H1 (cell line): ENCODE measurements around the gene TMEM255B. TPM values are rescaled to one million over a fixed set of nuclear protein-coding genes. Genes with fewer than 3 reads are reported as not detected.

ENCODE experiments used
- CTCF ChIA-PET: fragments of 300-600 bp; sonication (Branson Sonifier 250); formaldehyde crosslinking; loops from one replicate; lab custom pipeline; 2021; ENCODE audit not compliant: partially characterized antibody; lab: Charles Lee
- POLR2A ChIA-PET: fragments of 300-600 bp; sonication (Branson Sonifier 250); formaldehyde crosslinking; loops from one replicate; lab custom pipeline; 2021; ENCODE audit warnings: inconsistent platforms; ENCODE audit not compliant: partially characterized antibody; lab: Charles Lee
- DNase-seq, 2 experiments: peaks; one replicate each; pipeline versions ENCODE4 v3.0.0 to v3.0.0-alpha.2; 2010 to 2022; ENCODE audit warnings: low spot score in 2 of 2, low read depth in 1 of 2, mixed read lengths in 1 of 2
- FAIRE-seq: peaks from 2 replicates; lab custom pipeline; 2011; peaks lifted over from hg19 to GRCh38; lab: Jason Lieb, UNC
- H2AFZ ChIP-seq: 2 replicates; pipeline ENCODE4 v1.8.1; 2012; ENCODE audit warnings: low read length, inconsistent platforms
- H2AK5ac ChIP-seq: 2 replicates; pipeline ENCODE4 v1.6.1; 2013; ENCODE audit warnings: low read depth, low read length
- H2BK120ac ChIP-seq: replicated peaks from 2 replicates; pipeline ENCODE3; 2013; ENCODE audit warnings: low read depth, low read length, inconsistent platforms
- H2BK12ac ChIP-seq: 2 replicates; pipeline ENCODE4 v1.6.1; 2013; ENCODE audit warnings: low read depth, low read length
- H2BK15ac ChIP-seq: 2 replicates; pipeline ENCODE4 v1.6.1; 2013; ENCODE audit warnings: low read length
- H2BK20ac ChIP-seq: 2 replicates; pipeline ENCODE4 v1.6.1; 2013; ENCODE audit warnings: low read length
- H2BK5ac ChIP-seq: 2 replicates; pipeline ENCODE4 v1.6.1; 2013; ENCODE audit warnings: low read depth, low read length
- H3K14ac ChIP-seq: 2 replicates; pipeline ENCODE4 v1.6.1; 2013; ENCODE audit warnings: inconsistent platforms; ENCODE audit not compliant: insufficient read length
- H3K18ac ChIP-seq: 2 replicates; pipeline ENCODE4 v1.6.1; 2013; ENCODE audit warnings: low read length; ENCODE audit errors: extremely low read depth
- H3K23ac ChIP-seq: 2 replicates; pipeline ENCODE4 v1.6.1; 2013; ENCODE audit warnings: inconsistent platforms; ENCODE audit not compliant: insufficient read length
- H3K23me2 ChIP-seq: 2 replicates; pipeline ENCODE4 v1.6.1; 2013; ENCODE audit warnings: low read depth, low read length
- H3K27ac ChIP-seq: 2 replicates; pipeline ENCODE4 v1.6.1; 2011; ENCODE audit warnings: low read depth, low read length, inconsistent platforms
- H3K27me3 ChIP-seq, 4 experiments: replicated peaks in 1 of 4; 1 replicate in 1 of 4; 2 replicates in 3 of 4; pipeline versions ENCODE4 v1.6.1 to v1.8.1; 2011 to 2013; ENCODE audit warnings: low read length in 3 of 4, mild to moderate bottlenecking in 3 of 4, inconsistent platforms in 2 of 4, mixed read lengths in 2 of 4, moderate library complexity in 1 of 4; ENCODE audit not compliant: control insufficient read depth in 3 of 4, insufficient read depth in 3 of 4; ENCODE audit errors: extremely low read depth in 1 of 4
- H3K36me3 ChIP-seq, 4 experiments: 2 replicates each; pipeline versions ENCODE4 v1.6.1 to v1.8.1; 2011 to 2013; ENCODE audit warnings: mild to moderate bottlenecking in 4 of 4, low read length in 3 of 4, moderate library complexity in 2 of 4, control low read depth in 1 of 4, inconsistent platforms in 1 of 4; ENCODE audit not compliant: insufficient read depth in 4 of 4, control insufficient read depth in 2 of 4
- H3K4ac ChIP-seq: replicated peaks from 2 replicates; pipeline ENCODE3; 2013; ENCODE audit warnings: low read length, low read depth, mixed read lengths, inconsistent platforms; ENCODE audit not compliant: insufficient read length
- H3K4me1 ChIP-seq, 4 experiments: replicated peaks in 1 of 4; 1 replicate in 1 of 4; 2 replicates in 3 of 4; pipeline versions ENCODE4 v1.6.1 to v1.8.1; 2011 to 2013; ENCODE audit warnings: low read length in 3 of 4, inconsistent platforms in 2 of 4, mixed read lengths in 1 of 4; ENCODE audit not compliant: insufficient read depth in 4 of 4, control insufficient read depth in 3 of 4
- H3K4me2 ChIP-seq, 2 experiments: 2 replicates each; pipeline versions ENCODE4 v1.6.1 to v1.8.1; 2011 to 2013; ENCODE audit warnings: low read depth in 2 of 2, low read length in 2 of 2, control low read depth in 1 of 2, inconsistent platforms in 1 of 2, mild to moderate bottlenecking in 1 of 2; ENCODE audit not compliant: insufficient read depth in 1 of 2
- H3K4me3 ChIP-seq, 4 experiments: fragments of 200-600, 300-600 bp in 1 of 4; sonication (generic), shearing (Covaris generic), sonication (Bioruptor Twin) in 1 of 4; 2 replicates each; pipeline versions ENCODE4 v1.5.1 to v1.8.1; 2011 to 2016; ENCODE audit warnings: low read length in 4 of 4, low read depth in 3 of 4, control low read depth in 2 of 4, inconsistent platforms in 2 of 4, mild to moderate bottlenecking in 2 of 4, mixed read lengths in 1 of 4, moderate library complexity in 1 of 4; ENCODE audit not compliant: insufficient read depth in 2 of 4; ENCODE audit errors: extremely low read depth in 1 of 4
- H3K56ac ChIP-seq: replicated peaks from 2 replicates; pipeline ENCODE3; 2013; ENCODE audit warnings: low read depth, mild to moderate bottlenecking, mixed read lengths, low read length, inconsistent platforms; ENCODE audit not compliant: insufficient read length
- H3K79me1 ChIP-seq: 2 replicates; pipeline ENCODE4 v1.6.1; 2013; ENCODE audit warnings: low read depth, low read length, control low read depth
- H3K79me2 ChIP-seq, 2 experiments: 2 replicates each; pipeline versions ENCODE4 v1.6.1 to v1.8.1; 2012 to 2013; ENCODE audit warnings: low read length in 2 of 2, mild to moderate bottlenecking in 2 of 2, inconsistent platforms in 1 of 2; ENCODE audit not compliant: insufficient read depth in 2 of 2, control insufficient read depth in 1 of 2
- H3K9ac ChIP-seq, 4 experiments: replicated peaks in 1 of 4; 1 replicate in 1 of 4; 2 replicates in 3 of 4; pipeline versions ENCODE4 v1.6.1 to v1.8.1; 2011 to 2013; ENCODE audit warnings: low read depth in 3 of 4, low read length in 3 of 4, control low read depth in 2 of 4, mild to moderate bottlenecking in 2 of 4, moderate library complexity in 2 of 4, inconsistent platforms in 1 of 4; ENCODE audit errors: extremely low read depth in 1 of 4
- H3K9me3 ChIP-seq, 2 experiments: 2 replicates each; pipeline versions ENCODE4 v1.6.1 to v1.8.1; 2012 to 2013; ENCODE audit warnings: mild to moderate bottlenecking in 2 of 2, moderate library complexity in 2 of 2, control low read depth in 1 of 2, inconsistent platforms in 1 of 2, low read depth in 1 of 2, low read length in 1 of 2, mixed read lengths in 1 of 2; ENCODE audit not compliant: insufficient read depth in 2 of 2
- H4K20me1 ChIP-seq, 2 experiments: replicated peaks in 1 of 2; 2 replicates each; pipeline versions ENCODE3 to v1.8.1; 2011 to 2013; ENCODE audit warnings: inconsistent platforms in 2 of 2, low read length in 2 of 2, mild to moderate bottlenecking in 1 of 2; ENCODE audit not compliant: insufficient read depth in 2 of 2, control insufficient read depth in 1 of 2
- H4K5ac ChIP-seq: 2 replicates; pipeline ENCODE4 v1.6.1; 2013; ENCODE audit warnings: low read length, low read depth, mixed read lengths, inconsistent platforms; ENCODE audit not compliant: insufficient read length
- H4K8ac ChIP-seq: 2 replicates; pipeline ENCODE4 v1.8.0; 2013; ENCODE audit warnings: mild to moderate bottlenecking, moderate library complexity, low read length, inconsistent platforms; ENCODE audit not compliant: insufficient read depth; ENCODE audit errors: extremely low read depth
- H4K91ac ChIP-seq: replicated peaks from 2 replicates; pipeline ENCODE3; 2013; ENCODE audit warnings: low read length, mixed read lengths, inconsistent platforms; ENCODE audit not compliant: insufficient read length
- KDM5A ChIP-seq: fragments of 200-600 bp; IDR thresholded peaks from 2 replicates; pipeline ENCODE4 v1.7.1; 2012; ENCODE audit warnings: mild to moderate bottlenecking, low read length, inconsistent platforms, mixed read lengths
- WGBS, 2 experiments: shearing (Covaris generic) in 1 of 2; methylation state at CpG; one replicate each; pipeline versions ENCODE4 v1.1.6 to v1.1.7; 2013 to 2015; ENCODE audit warnings: low lambda C conversion rate in 2 of 2, mixed read lengths in 2 of 2, inconsistent platforms in 1 of 2, low coverage in 1 of 2, missing lambda C conversion rate in 1 of 2; ENCODE audit not compliant: insufficient replicate concordance in 2 of 2, insufficient coverage in 1 of 2, insufficient read length in 1 of 2; ENCODE audit errors: extremely low coverage in 1 of 2, missing lambda C conversion rate in 1 of 2; 5-methylcytosine and 5-hydroxymethylcytosine counted together
- polyA plus RNA-seq, 7 experiments: library from polyadenylated mRNA; depleted of rRNA in 3 of 7; stranded (reverse) in 5 of 7; unstranded in 2 of 7; fragments of >200 nt in 5 of 7; fragments of 200-250 nt in 2 of 7; gene quantifications; 1 replicate in 5 of 7; 2 replicates in 1 of 7; 4 replicates in 1 of 7; pipeline versions ENCODE4 v1.2.1 to v1.2.3, GENCODE V29; 2011 to 2013; ENCODE audit warnings: missing spikeins in 2 of 7, mixed read lengths in 2 of 7
- total RNA-seq: library from RNA; stranded (reverse); fragmentation: NEBNext Ultra II Directional; extraction: Animal tissue kit (Norgen Biotek cat#: 25700); gene quantifications from 2 replicates; pipeline ENCODE4 v1.2.1, GENCODE V29; 2021

The TMEM255B gene
- total and polyA plus RNA-seq, 2 of the 8 experiments (the other 6 are each of a cell fraction or from before 2014, with no cell fraction given), result 3.4 to 4.4 TPM

GRCh38 chr13:113806104-113806471 lies 47.1 kb downstream of the TMEM255B start:
- H2BK20ac ChIP-seq, result no peak overlapping the region
- no peak for TF ChIP-seq KDM5A
- no peak overlapping the region for H2AK5ac ChIP-seq
- H3K4me1 ChIP-seq, result peaks cover 0 to 8% (median 6%) of the 10 kb centered on the region in 4 experiments; a peak in 4 of 7 replicates
- no peak overlapping the region for H3K4me3 ChIP-seq
- FAIRE-seq, result no peak
- H2AFZ ChIP-seq, result no peak overlapping the region
- H3K9ac ChIP-seq, result no peak overlapping the region
- H3K27me3 ChIP-seq, result no peaks in the 10 kb centered on the region
- peaks cover 0 to 2% of the 10 kb centered on the region in 2 experiments for H4K20me1 ChIP-seq
- no peak overlapping the region for H2BK5ac ChIP-seq
- no peak overlapping the region for H3K56ac ChIP-seq
- H4K8ac ChIP-seq, result no peak overlapping the region
- ChIA-PET CTCF (interaction anchor here (0.8 to 2.6 kb wide), 5 partner anchors 19 to 185 kb away, joined by 3 to 8 read pairs (median 4); no protein-coding TSS in a partner anchor), POLR2A (no interaction called here)
- H3K23ac ChIP-seq, result no peak overlapping the region
- no peaks in the 10 kb centered on the region for H3K23me2 ChIP-seq
- H3K4me2 ChIP-seq, result no peak overlapping the region
- peaks cover 6 to 8% of the 10 kb centered on the region in 2 experiments; a peak in 2 of 4 replicates for H3K9me3 ChIP-seq
- no peak overlapping the region for H4K5ac ChIP-seq
- H2BK120ac ChIP-seq, result no peak overlapping the region
- no peak overlapping the region for H2BK15ac ChIP-seq
- no peak overlapping the region for H3K27ac ChIP-seq
- no peaks in the 10 kb centered on the region for H3K79me1 ChIP-seq
- no peak overlapping the region for H3K14ac ChIP-seq
- no peak overlapping the region for H3K4ac ChIP-seq
- no peak for DNase-seq
- H3K18ac ChIP-seq, result no peak overlapping the region
- WGBS, 2 experiments, result 91% methylated on average over 10 of the region's 11 CpGs; no CpG with 5 or more reads in 1 of the 2 experiments
- no peaks in the 10 kb centered on the region for H3K79me2 ChIP-seq
- no peaks in the 10 kb centered on the region for H3K36me3 ChIP-seq
- H4K91ac ChIP-seq, result no peak overlapping the region
- no peak overlapping the region for H2BK12ac ChIP-seq
